Mucosa of rectum (tissue), 2 donors: ENCODE measurements around the gene TESPA1.
"Not testable (repeated sequence)": the region's sequence is repeated elsewhere in the genome, so short reads cannot be mapped to it uniquely, and the experiment has no call there.

Source experiments
- H3K27ac ChIP-seq, 2 donors: one replicate each; pipeline ENCODE4 v1.7.0; 2013; ENCODE audit warnings: inconsistent platforms in 2 of 2, low read depth in 2 of 2, low read length in 2 of 2
- H3K27me3 ChIP-seq, 2 donors: one replicate each; pipeline ENCODE4 v1.7.0; 2013; ENCODE audit warnings: low read length in 2 of 2; ENCODE audit not compliant: control insufficient read depth in 2 of 2, insufficient read depth in 2 of 2
- H3K36me3 ChIP-seq, 2 donors: one replicate each; pipeline ENCODE4 v1.7.0; 2013; ENCODE audit warnings: low read length in 2 of 2; ENCODE audit not compliant: control insufficient read depth in 2 of 2, insufficient read depth in 2 of 2
- H3K4me1 ChIP-seq, 2 donors: one replicate each; pipeline ENCODE4 v1.7.0; 2013; ENCODE audit warnings: low read length in 2 of 2, mild to moderate bottlenecking in 1 of 2; ENCODE audit not compliant: control insufficient read depth in 2 of 2, insufficient read depth in 2 of 2
- H3K4me3 ChIP-seq, 2 donors: one replicate each; pipeline ENCODE4 v1.7.0; 2013; ENCODE audit warnings: low read length in 2 of 2
- H3K9ac ChIP-seq, 2 donors: one replicate each; pipeline ENCODE4 v1.7.0; 2013; ENCODE audit warnings: low read length in 2 of 2, low read depth in 1 of 2, mild to moderate bottlenecking in 1 of 2
- H3K9me3 ChIP-seq, 2 donors: one replicate each; pipeline ENCODE4 v1.7.0; 2013; ENCODE audit warnings: low read length in 2 of 2; ENCODE audit not compliant: control insufficient read depth in 2 of 2
- donor health status: healthy.
- donor health status: Normal muscosa, but diverticular disease.

TESPA1 gene

DNA sequence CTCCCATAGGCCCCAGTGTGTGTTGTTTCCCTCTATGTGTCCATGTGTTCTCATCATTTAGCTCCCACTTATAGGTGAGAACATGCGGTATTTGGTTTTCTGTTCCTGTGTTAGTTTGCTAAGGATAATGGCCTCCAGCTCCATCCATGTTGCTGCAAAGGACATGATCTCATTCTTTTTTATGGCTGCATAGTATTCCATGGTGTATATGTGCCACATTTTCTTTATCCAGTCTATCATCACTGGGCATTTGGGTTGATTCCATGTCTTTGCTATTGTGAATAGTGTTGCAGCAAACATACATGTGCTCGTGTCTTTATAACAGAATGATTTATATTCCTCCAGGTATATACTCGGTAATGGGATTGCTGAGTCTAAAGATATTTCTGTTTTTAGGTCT is 2.2 kb upstream of the TESPA1 start:
- not testable (repeated sequence) for H3K9me3 ChIP-seq

DNA sequence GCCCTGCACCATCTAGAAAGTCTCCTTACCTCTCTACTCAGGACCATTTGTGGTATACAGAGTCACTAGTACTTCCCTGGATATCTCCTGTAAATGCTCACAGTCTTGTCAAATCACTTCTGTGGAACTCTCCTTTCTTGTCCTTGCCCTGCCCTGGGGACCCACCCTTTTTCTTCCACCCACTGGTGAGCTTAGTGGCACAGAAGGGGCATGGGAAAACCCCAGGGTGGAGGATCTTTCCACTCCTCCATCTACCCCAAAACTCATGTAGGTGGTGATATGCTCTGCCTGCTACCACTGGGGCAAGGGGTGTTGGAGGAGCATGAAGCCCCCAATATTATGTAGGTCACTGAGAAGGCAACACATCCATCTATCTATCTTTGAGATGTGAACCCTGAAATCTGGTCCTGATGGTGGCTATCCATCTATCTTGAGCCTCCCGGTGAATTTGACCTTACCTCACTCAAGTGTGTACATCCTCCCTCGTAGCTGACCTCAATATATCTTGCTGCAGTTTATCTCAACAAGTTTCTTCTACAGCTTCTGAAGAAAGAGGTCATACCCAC is 943 bp downstream of the TESPA1 start:
- Histone ChIP-seq H3K36me3 (no peaks in the 10 kb centered on the region), H3K4me1 (peaks cover 0 to 3% of the 10 kb centered on the region in 2 donors), H3K9ac (no peak overlapping the region), H3K27ac (peak overlapping the region in 1 of 2 donors; percentile 59), H3K4me3 (peak overlapping the region; percentile 33 to 39), H3K9me3 (no peaks in the 10 kb centered on the region), H3K27me3 (no peaks in the 10 kb centered on the region)

More for the DNA sequence above, 2.2 kb upstream of the TESPA1 start:
- H3K27ac ChIP-seq, H3K4me1 ChIP-seq, H3K4me3 ChIP-seq, H3K9ac ChIP-seq, H3K27me3 ChIP-seq, H3K36me3 ChIP-seq: not testable (repeated sequence)

- Histone ChIP-seq H3K9me3 (no peaks in the 10 kb centered on the region), H3K9ac (no peak overlapping the region), H3K4me3 (no peak overlapping the region), H3K4me1 (peaks cover 0 to 3% of the 10 kb centered on the region in 2 donors), H3K36me3 (no peaks in the 10 kb centered on the region), H3K27ac (no peak overlapping the region), H3K27me3 (no peaks in the 10 kb centered on the region)
These were observed 2.8 kb downstream of the TESPA1 start for GRCh38 chr12:54981796-54982195.

DNA sequence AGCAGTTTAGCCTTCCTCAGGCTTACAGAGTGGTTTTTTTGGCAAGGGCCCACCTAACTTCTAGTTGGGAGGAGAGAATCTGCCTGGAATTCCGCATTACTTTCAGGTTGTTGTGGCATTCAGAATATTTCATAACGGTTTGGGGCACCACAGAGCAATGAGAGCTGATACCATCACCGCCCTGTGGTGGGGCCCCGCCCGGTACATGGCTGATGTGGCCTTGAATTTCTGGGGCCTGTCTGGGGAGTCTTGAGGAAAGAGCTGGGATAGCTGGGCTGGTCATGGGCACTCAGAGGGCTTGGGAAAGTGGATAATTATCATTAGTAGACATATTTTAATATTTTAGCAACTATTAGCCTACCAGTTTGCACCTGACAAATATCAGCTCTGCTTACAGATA is 4.2 kb downstream of the TESPA1 start:
- Histone ChIP-seq H3K4me3 (no peak overlapping the region), H3K4me1 (peaks cover 0 to 3% of the 10 kb centered on the region in 2 donors), H3K36me3 (no peaks in the 10 kb centered on the region), H3K27ac (no peak overlapping the region), H3K9me3 (no peaks in the 10 kb centered on the region), H3K27me3 (no peaks in the 10 kb centered on the region), H3K9ac (no peak overlapping the region)

- no peak overlapping the region for H3K9ac ChIP-seq
- H3K9me3 ChIP-seq: no peaks in the 10 kb centered on the region
- no peaks in the 10 kb centered on the region for H3K36me3 ChIP-seq
- no peaks in the 10 kb centered on the region for H3K27me3 ChIP-seq
- H3K4me3 ChIP-seq: no peak overlapping the region
- no peaks in the 10 kb centered on the region for H3K4me1 ChIP-seq
- no peak overlapping the region for H3K27ac ChIP-seq
These were observed 6.7 kb downstream of the TESPA1 start for GRCh38 chr12:54977857-54978256.

GRCh38 chr12:54977155-54977554 is 7.4 kb downstream of the TESPA1 start:
- Histone ChIP-seq H3K4me3 (no peak overlapping the region), H3K27ac (no peak overlapping the region), H3K36me3 (no peaks in the 10 kb centered on the region), H3K9me3 (no peaks in the 10 kb centered on the region), H3K9ac (no peak overlapping the region), H3K27me3 (no peaks in the 10 kb centered on the region), H3K4me1 (no peaks in the 10 kb centered on the region)

DNA sequence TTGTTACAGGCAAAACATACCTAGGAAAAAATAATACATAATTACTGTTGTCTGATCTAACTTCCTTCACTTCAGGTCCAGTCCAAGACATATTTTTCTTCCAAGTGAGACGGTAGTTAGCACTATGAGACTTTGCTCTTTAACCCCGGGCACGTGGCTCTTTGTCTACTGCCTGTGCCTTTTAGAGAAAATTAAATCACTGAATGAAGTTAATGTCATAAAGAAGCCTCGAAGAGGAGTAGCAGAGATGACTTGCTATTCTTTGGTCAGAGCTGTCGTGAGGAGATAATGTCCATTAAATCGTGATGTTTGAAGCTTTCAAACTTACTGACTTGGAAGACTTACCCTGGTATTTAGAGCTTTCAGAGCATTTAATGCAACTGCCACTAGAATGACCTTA is 8.7 kb downstream of the TESPA1 start:
- no peaks in the 10 kb centered on the region for H3K27me3 ChIP-seq
- no peak overlapping the region for H3K27ac ChIP-seq
- no peak overlapping the region for H3K4me3 ChIP-seq
- H3K9ac ChIP-seq: no peak overlapping the region
- no peaks in the 10 kb centered on the region for H3K9me3 ChIP-seq
- H3K36me3 ChIP-seq: no peaks in the 10 kb centered on the region
- no peaks in the 10 kb centered on the region for H3K4me1 ChIP-seq

GRCh38 chr12:54975272-54975671 is 9.3 kb downstream of the TESPA1 start:
- Histone ChIP-seq H3K9me3 (no peaks in the 10 kb centered on the region), H3K27me3 (no peaks in the 10 kb centered on the region), H3K9ac (no peak overlapping the region), H3K4me3 (no peak overlapping the region), H3K36me3 (no peaks in the 10 kb centered on the region), H3K4me1 (no peaks in the 10 kb centered on the region), H3K27ac (no peak overlapping the region)

- no peaks in the 10 kb centered on the region for H3K36me3 ChIP-seq
- H3K27me3 ChIP-seq: no peaks in the 10 kb centered on the region
- no peak overlapping the region for H3K27ac ChIP-seq
- H3K9me3 ChIP-seq: no peaks in the 10 kb centered on the region
- no peak overlapping the region for H3K4me3 ChIP-seq
- no peak overlapping the region for H3K9ac ChIP-seq
- no peaks in the 10 kb centered on the region for H3K4me1 ChIP-seq
These were observed 10.3 kb downstream of the TESPA1 start for GRCh38 chr12:54974279-54974678.

- Histone ChIP-seq H3K9ac (no peak overlapping the region), H3K4me3 (no peak overlapping the region), H3K4me1 (no peaks in the 10 kb centered on the region), H3K27ac (no peak overlapping the region), H3K27me3 (no peaks in the 10 kb centered on the region), H3K36me3 (no peaks in the 10 kb centered on the region), H3K9me3 (no peaks in the 10 kb centered on the region)
These were observed 11.0 kb downstream of the TESPA1 start for GRCh38 chr12:54973556-54973955.

DNA sequence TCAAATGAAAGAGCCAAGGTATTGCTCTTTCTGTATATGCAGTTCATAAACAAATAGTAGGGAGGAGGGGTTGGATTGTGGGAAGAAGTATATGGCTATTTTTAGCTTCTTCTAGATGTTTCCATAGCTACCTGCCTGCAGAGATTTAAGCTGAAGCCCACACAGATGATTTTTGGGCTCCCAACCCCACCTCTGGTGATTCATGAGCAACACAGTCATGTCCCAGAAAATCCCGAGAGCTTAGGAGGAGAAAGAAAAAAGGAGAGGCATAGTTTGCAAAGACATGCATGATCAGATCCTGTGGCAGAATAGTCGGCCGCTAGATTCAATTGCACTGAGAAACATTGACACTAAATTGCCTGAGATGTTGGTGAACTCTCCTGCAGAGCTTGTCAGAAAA is 13.8 kb downstream of the TESPA1 start:
- H3K36me3 ChIP-seq: no peaks in the 10 kb centered on the region
- no peak overlapping the region for H3K4me3 ChIP-seq
- no peaks in the 10 kb centered on the region for H3K9me3 ChIP-seq
- H3K27me3 ChIP-seq: no peaks in the 10 kb centered on the region
- H3K27ac ChIP-seq: no peak overlapping the region
- H3K9ac ChIP-seq: no peak overlapping the region
- no peaks in the 10 kb centered on the region for H3K4me1 ChIP-seq
